H1 (cell line): Measurements from ENCODE around the gene OSBPL2. TPM values are rescaled to one million over a fixed set of nuclear protein-coding genes. Genes with fewer than 3 reads are reported as not detected.

Experiments
- ASH2L ChIP-seq: fragments of 200-600, 300-600 bp; sonication (generic); IDR thresholded peaks from one replicate; pipeline ENCODE4 v1.7.1; 2017; ENCODE audit warnings: low read length
- FOSL1 ChIP-seq: IDR thresholded peaks from 2 replicates; pipeline ENCODE4 v1.6.1; 2011; ENCODE audit warnings: mild to moderate bottlenecking, low read depth, low read length, moderate library complexity; ENCODE audit not compliant: insufficient read depth
- JUN ChIP-seq: IDR thresholded peaks from 2 replicates; pipeline ENCODE4 v1.6.1; 2011; ENCODE audit warnings: low read depth, mild to moderate bottlenecking, improper control_type of control experiment, low read length
- KDM5A ChIP-seq: fragments of 200-600 bp; IDR thresholded peaks from 2 replicates; pipeline ENCODE4 v1.7.1; 2012; ENCODE audit warnings: mild to moderate bottlenecking, low read length, inconsistent platforms, mixed read lengths
- RXRA ChIP-seq: IDR thresholded peaks from 2 replicates; pipeline ENCODE4 v1.6.1; 2011; ENCODE audit warnings: low read depth, mild to moderate bottlenecking, low read length, moderate library complexity; ENCODE audit not compliant: insufficient read depth
- SP2 ChIP-seq: IDR thresholded peaks from 2 replicates; pipeline ENCODE4 v1.6.1; 2012; ENCODE audit warnings: mild to moderate bottlenecking, low read length, inconsistent platforms
- SP4 ChIP-seq: IDR thresholded peaks from 2 replicates; pipeline ENCODE4 v1.6.1; 2012; ENCODE audit warnings: low read length, inconsistent platforms
- TAF1 ChIP-seq: IDR thresholded peaks from 2 replicates; pipeline ENCODE4 v1.6.1; 2011; ENCODE audit warnings: mild to moderate bottlenecking, low read depth, low read length
- polyA plus RNA-seq, 7 experiments: library from polyadenylated mRNA; depleted of rRNA in 3 of 7; stranded (reverse) in 5 of 7; unstranded in 2 of 7; fragments of >200 nt in 5 of 7; fragments of 200-250 nt in 2 of 7; gene quantifications; 1 replicate in 5 of 7; 2 replicates in 1 of 7; 4 replicates in 1 of 7; pipeline versions ENCODE4 v1.2.1 to v1.2.3, GENCODE V29; 2011 to 2013; ENCODE audit warnings: missing spikeins in 2 of 7, mixed read lengths in 2 of 7
- total RNA-seq: library from RNA; stranded (reverse); fragmentation: NEBNext Ultra II Directional; extraction: Animal tissue kit (Norgen Biotek cat#: 25700); gene quantifications from 2 replicates; pipeline ENCODE4 v1.2.1, GENCODE V29; 2021
- TF ChIP-seq, protein P1 (sequence below): IDR thresholded peaks from 2 replicates; pipeline ENCODE4 v1.6.1; 2011; ENCODE audit warnings: low read depth, mild to moderate bottlenecking, low read length; ENCODE audit not compliant: insufficient read depth

OSBPL2 gene
- total and polyA plus RNA-seq, 2 of the 8 experiments (the other 6 are each of a cell fraction or from before 2014, with no cell fraction given), result 11.7 to 42.4 TPM

DNA sequence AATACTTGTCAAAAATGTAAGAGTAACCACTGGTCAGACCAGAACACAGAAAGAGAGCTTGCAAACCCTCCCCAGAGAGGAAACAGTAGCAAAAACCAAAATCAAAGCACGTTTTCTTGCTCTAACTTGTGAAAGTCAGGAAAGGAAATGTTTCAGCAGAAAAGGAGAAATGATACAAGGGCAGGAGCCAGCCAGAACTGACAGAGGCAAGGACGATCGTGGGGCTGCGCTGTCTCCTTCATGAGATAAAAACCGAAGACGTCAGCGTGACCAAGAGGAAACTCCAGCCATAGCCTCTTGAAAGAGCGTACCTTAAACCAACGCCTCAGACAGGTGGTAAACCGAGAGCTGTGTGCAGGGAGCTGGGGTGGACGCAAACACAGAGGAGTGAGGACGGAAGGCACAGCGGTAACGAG lies 101.3 kb downstream of the OSBPL2 start (continued):
- TF ChIP-seq, protein P1, sequence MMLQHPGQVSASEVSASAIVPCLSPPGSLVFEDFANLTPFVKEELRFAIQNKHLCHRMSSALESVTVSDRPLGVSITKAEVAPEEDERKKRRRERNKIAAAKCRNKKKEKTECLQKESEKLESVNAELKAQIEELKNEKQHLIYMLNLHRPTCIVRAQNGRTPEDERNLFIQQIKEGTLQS, result no peak
- no peak for TF ChIP-seq RXRA
- no peak for TF ChIP-seq TAF1
- no peak for TF ChIP-seq KDM5A
- TF ChIP-seq SP4, result no peak
- no peak for TF ChIP-seq FOSL1
- no peak for TF ChIP-seq JUN
- no peak for TF ChIP-seq SP2
- TF ChIP-seq ASH2L, result no peak
- TF ChIP-seq, all 59 proteins: peak for 0
